MV-4-11 (cell line): Measurements from ENCODE around the gene CEP170B.
"Not testable (repeated sequence)": the region's sequence is repeated elsewhere in the genome, so short reads cannot be mapped to it uniquely, and the experiment has no call there.

Experiments used
- DNase-seq: peaks from one replicate; lab custom pipeline; 2025; lab: John Stamatoyannopoulos, UW

The CEP170B gene

DNA sequence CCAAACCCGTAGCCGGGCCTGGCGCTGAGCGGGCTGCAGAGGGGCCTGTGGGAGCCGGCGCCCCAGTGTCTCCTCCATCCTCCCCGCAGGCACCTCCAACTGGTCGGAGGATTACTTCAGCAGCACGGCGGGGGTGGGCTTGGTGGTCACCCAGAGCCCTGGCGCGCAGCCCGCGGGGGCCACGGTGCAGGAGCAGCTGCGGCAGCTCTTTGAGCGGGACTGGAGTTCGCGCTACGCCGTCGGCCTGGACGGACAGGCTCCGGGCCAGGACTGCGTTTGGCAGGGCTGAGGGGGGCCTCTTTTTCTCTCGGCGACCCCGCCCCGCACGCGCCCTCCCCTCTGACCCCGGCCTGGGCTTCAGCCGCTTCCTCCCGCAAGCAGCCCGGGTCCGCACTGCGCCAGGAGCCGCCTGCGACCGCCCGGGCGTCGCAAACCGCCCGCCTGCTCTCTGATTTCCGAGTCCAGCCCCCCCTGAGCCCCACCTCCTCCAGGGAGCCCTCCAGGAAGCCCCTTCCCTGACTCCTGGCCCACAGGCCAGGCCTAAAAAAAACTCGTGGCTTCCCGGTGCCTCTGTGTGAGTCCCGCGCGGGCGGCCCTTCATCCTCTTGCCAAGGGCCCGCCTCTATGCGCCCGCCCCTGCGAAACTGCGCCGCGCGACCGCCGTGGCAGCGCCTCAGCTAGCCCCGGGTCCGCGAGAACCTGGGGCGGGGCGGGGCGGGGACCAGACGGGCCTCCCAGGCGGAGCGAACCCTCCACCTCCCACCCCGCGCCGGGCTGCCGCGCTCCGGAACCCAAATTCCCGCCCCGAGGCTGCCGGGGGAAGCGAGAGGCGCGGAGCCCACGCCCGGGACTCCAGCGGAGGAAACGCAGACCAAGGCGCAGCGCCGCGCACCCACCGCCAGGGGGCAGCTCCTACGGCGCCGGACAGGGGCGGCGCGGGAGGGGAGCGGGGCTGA, 67.9 kb downstream of the CEP170B start:
- peak; percentile 72 for DNase-seq

DNA sequence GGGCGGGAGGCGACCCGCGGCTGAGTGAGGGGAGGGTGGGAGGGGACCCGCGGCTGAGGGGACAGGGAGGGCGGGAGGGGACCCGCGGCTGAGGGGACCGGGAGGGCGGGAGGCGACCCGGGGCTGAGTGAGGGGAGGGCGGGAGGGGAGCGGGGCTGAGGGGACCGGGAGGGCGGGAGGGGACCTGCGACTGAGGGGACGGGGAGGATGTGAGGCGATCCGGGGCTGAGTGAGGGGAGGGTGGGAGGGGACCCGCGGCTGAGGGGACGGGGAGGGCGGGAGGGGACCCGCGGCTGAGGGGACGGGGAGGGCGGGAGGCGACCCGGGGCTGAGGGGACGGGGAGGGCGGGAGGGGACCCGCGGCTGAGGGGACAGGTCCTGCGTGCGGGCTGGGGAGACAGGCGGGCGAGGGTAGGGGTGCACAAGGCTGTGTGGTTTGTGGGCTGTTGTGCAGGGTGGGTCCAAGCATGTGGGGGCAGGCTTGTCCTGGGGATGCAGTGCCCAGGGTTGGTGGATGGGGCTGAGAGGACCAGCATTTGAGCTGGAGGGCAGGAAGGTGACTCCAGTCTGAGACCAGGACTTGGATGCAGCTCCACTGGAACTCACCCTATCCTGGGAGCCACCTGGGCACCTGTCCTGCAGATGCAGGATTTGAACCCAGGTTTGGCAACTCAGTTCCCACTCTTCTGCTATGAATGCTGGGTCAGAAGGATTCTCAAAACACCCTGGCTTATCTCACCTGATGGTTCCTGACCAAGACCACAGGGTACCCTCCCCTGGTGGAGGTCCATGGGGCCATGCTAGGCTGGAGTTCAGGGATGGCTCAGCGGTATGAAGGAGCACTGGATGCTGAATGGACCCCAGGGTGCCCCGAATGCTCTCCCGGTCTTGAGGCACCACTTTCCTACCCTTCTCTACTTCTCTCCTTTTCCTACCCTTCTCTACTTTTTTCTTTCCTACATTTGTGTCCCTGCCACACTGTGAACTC, 69.0 kb downstream of the CEP170B start:
- DNase-seq = no peak

GRCh38 chr14:104935026-104935650, 70.1 kb downstream of the CEP170B start:
- no peak for DNase-seq

DNA sequence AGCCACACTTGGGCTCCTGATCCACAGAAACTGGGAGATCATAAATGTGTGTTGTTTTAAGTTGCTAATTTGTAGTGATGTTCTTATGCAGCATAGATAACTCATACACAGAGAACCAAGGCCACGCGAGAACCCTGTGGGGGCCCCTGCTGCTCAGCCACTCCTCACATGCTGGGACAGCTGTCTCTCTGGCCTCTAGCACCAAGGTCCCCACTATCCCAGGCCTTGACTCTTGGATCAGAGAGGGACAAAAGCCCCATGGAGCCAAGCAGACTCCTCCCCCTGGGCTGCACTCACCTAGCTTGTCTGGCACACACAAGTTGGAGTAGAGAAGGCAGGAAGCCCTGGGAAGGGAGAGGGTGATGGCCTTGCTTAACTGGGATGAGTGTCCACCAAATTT, 70.9 kb downstream of the CEP170B start:
- no peak for DNase-seq

- DNase-seq = no peak
Observed at GRCh38 chr14:104936361-104937155, 71.5 kb downstream of the CEP170B start.

DNA sequence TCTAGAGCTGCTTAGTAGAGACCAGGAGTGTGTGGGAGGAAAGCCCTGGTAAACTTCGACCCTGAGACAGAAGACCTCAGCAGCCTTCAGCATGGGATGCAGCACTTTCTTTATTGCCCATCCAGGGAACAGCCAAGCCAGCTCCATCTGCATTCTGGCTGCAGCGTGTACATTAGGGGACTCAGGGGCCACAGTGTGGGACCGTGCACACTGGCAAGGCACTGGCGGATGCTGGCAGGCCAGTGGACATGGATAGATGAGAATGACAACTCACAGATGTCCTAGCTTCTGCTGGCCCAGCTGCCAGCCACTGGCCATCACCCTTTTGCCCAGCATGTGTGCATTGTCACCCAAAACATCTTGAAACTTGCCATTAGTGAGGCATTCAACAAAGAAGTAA, 72.1 kb downstream of the CEP170B start:
- DNase-seq = no peak

- no peak for DNase-seq
Observed at GRCh38 chr14:104937694-104938365, 72.8 kb downstream of the CEP170B start.

DNA sequence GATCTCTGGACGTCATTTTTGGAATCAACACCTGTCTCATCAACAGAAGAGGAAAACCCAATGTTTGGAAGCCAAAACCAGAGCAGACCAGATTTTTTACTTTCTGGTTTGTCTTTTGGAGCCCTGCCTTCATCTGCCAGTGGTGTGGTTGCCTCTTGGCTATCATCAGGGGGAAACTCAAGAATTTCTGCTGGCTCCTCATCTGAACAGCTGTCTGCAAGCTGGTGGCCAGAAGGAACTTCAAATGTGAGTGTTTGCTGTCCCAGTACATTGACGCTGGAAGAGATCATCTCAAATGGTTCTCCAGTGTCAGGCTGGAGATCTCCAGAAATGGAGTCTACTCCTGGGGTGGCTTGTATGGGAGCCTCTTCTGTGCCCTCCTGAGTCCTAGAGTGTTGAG, 73.4 kb downstream of the CEP170B start:
- no peak for DNase-seq

- no peak for DNase-seq
Observed at GRCh38 chr14:104938960-104939359, 73.9 kb downstream of the CEP170B start.

DNA sequence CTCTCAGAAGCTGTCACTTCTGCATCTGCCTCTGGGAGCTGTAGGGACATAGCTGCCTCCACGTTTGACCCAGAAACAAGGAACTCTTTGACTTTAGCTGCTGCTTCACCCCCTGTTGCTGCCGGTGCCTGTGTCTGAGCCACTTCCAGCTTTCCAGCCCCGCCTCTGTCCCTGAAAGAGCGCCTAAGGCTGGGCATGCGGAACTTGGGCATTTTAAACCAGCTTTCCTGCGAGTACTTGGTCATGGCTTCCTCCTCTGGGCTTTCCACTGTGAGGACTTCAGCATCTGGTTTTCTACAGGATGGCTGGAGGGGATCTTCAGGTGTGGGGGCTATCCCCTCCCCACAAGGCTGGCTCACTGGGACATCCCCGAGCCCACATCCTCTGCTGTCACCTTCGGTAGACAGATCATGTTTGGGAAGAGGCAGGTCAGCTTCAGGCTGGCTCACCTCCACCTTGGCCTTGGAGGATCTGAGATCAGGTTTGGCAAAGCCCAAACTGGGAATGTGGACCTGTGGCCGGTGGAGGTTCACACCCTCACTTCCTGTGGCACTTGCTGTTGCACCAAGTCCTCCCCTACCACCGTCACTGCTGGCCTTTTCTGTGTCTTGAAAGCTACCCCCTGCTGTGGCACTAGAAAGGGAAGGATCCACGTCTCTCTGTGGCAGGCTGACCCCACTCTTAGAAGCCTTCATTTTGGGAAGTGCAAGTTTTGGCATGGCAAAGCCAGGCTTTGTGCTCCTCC, 74.8 kb downstream of the CEP170B start:
- DNase-seq = peak; percentile 38

- DNase-seq = no peak
Observed at GRCh38 chr14:104940526-104941150, 75.6 kb downstream of the CEP170B start.

DNA sequence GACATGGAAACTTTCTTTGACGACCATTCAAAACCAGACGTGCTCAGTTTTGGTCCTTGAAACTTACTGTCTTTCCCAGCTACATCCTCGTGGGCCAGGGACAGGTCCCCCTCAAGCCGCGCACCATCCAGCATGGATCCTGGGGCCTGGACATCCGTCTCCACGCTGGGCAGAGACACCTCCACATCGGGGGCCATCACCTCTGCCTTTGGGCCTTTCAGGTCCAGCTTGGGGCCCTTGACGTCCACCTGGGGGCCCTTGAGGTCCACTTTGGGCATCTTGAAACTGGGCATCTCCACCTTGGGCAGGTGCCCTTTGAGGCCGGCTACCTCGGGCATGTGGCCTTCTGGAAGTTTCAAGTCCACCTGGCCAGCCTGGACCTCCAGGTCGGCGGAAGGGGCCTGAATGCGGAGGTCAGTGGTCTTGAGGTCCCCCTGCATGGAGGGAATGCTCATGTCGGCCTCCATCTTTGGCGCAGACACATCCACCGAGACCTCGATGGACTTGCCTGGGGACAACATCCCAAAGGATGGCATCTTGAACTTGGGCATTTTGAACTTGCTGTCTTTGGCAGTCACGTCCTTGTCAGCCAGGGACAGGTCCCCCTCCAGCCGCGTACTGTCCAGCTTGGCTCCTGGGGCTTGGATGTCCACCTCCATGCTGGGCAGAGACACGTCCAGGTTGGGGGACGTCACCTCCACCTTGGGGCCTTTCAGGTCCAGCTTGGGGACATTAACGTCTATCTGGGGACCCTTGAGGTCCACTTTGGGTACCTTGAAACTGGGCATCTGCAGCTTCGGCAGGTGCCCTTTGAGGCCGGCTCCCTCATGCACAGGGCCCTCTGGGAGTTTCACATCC, 76.7 kb downstream of the CEP170B start:
- DNase-seq = no peak

DNA sequence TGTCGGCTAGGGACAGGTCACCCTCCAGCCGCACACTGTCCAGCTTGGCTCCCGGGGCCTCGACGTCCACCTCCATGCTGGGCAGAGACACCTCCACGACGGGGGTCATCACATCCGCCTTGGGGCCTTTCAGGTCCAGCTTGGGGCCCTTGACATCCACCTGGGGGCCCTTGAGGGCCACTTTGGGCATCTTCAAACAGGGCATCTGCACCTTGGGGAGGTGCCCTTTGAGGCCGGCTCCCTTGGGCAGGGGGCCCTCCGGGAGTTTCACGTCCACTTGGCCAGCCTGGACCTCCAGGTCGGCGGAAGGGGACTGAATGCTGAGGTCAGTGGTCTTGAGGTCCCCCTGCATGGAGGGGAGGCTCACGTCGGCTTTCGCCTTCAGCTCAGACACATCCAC, 77.5 kb downstream of the CEP170B start:
- no peak for DNase-seq

GRCh38 chr14:104943216-104944015, 78.3 kb downstream of the CEP170B start:
- not testable (repeated sequence) for DNase-seq

DNA sequence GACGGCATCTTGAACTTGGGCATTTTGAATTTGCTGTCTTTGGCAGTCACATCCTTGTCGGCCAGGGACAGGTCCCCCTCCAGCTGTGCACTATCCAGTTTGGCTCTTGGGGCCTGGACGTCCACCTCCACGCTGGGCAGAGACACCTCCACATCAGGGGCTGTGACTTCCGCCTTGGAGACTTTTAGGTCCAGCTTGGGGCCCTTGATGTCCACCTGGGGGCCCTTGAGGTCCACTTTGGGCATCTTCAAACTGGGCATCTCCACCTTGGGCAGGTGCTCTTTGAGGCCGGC, 78.9 kb downstream of the CEP170B start:
- DNase-seq = not testable (repeated sequence)

DNA sequence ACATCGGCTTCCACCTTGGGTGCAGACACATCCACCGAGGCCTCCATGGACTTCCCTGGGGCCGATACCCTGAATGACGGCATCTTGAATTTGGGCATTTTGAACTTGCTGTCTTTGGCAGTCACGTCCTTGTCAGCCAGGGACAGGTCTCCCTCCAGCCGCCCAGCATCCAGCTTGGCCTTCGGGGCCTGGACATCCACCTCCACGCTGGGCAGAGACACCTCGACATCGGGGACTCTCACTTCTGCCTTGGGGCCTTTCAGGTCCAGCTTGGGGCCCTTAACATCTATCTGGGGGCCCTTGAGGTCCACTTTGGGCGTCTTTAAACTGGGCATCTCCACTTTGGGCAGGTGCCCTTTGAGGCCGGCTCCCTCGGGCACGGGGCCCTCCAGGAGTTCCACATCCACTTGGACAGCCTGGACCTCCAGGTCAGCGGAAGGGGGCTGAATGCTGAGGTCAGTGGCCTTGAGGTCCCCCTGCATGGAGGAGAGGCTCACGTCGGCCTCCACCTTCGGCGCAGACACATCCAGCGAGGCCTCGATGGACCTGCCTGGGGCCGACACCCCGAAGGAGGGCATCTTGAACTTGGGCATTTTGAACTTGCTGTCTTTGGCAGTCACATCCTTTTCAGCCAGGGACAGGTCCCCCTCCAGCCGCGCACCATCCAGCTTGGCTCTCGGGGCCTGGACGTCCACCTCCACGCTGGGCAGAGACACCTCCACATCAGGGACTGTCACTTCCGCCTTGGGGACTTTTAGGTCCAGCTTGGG, 79.6 kb downstream of the CEP170B start:
- DNase-seq = not testable (repeated sequence)

DNA sequence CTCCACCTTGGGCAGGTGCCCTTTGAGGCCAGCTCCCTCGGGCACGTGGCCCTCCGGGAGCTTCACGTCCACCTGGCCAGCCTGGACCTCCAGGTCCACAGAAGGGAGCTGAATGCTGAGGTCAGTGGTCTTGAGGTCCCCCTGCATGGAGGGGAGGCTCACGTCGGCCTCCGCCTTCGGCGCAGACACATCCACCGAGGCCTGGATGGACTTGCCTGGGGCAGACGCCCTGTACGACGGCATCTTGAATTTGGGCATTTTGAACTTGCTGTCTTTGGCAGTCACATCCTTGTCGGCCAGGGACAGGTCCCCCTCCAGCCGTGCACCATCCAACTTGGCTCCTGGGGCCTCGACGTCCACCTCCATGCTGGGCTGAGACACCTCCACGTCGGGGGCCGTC, 80.2 kb downstream of the CEP170B start:
- not testable (repeated sequence) for DNase-seq
